ENCODE measurements around the gene LIFR.

LIFR gene

DNA sequence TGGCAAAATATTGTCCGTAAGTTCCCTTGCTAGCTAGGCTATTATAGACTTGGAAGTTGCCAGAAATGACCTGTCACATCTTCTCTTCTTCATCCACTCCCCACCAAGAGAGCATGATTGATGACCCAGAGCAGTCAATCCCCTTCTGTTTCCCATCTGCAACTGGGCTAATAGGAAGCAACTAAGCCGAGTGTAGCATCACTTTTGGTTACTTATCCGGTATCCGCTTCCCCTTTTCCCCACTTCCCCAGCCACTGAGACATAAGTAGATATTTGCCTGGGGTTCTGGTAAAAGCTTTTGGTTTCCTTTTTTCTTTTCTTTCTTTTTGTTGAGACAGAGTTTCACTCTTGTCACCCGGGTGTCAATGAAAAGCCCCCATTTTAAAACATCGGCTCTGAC lies 29.4 kb upstream of the LIFR start:
- H3K9me3 ChIP-seq (ENCODE audit: insufficient read depth, low read depth, low read length) = no peaks in the 10 kb centered on the region
- no peak overlapping the region for H4K8ac ChIP-seq (ENCODE audit: low read depth, low read length)
- H4K12ac ChIP-seq (ENCODE audit: low read depth, low read length) = no peak overlapping the region
- H4K91ac ChIP-seq (ENCODE audit: low read depth, low read length) = no peak overlapping the region
- H3K4ac ChIP-seq (ENCODE audit: low read depth, low read length) = no peak overlapping the region
- H2BK12ac ChIP-seq (ENCODE audit: low read length) = no peak overlapping the region
- no peak overlapping the region for H2BK120ac ChIP-seq (ENCODE audit: insufficient read depth, low read length, poor library complexity)
- no peak overlapping the region for H3K4me3 ChIP-seq (ENCODE audit: low read depth, low read length)
- no peak overlapping the region for H3K4me2 ChIP-seq (ENCODE audit: low read length)
- peaks cover 2% of the 10 kb centered on the region for H3K79me2 ChIP-seq (ENCODE audit: control insufficient read depth, insufficient read depth, low read length, poor library complexity)
- no peaks in the 10 kb centered on the region for H3K79me1 ChIP-seq (ENCODE audit: low read length)
- no peak overlapping the region for H3K27ac ChIP-seq (ENCODE audit: low read depth, low read length)
- H3K36me3 ChIP-seq (ENCODE audit: control insufficient read depth in 1 of 2, insufficient read depth in 2 of 2, low read length in 2 of 2) = no peaks in the 10 kb centered on the region
- H3K27me3 ChIP-seq (ENCODE audit: insufficient read depth, low read length) = no peaks in the 10 kb centered on the region
- no peak overlapping the region for H3K14ac ChIP-seq (ENCODE audit: low read length)
- no peak overlapping the region for H2AK5ac ChIP-seq (ENCODE audit: low read length)
- H3K18ac ChIP-seq (ENCODE audit: low read length) = no peak overlapping the region
- no peak overlapping the region for H3K23ac ChIP-seq (ENCODE audit: low read length)
- no peak overlapping the region for H3K9ac ChIP-seq (ENCODE audit: low read length)
- no peak overlapping the region for H2AFZ ChIP-seq (ENCODE audit: insufficient read depth, low read length, poor library complexity)
- no peak overlapping the region for H2BK5ac ChIP-seq (ENCODE audit: low read depth, low read length, poor library complexity)
- no peaks in the 10 kb centered on the region for H3K4me1 ChIP-seq (ENCODE audit: control insufficient read depth in 1 of 2, insufficient read depth in 2 of 2, low read length in 2 of 2)
- no peak for DNase-seq
- no CpG with 5 or more reads among the region's 6 CpGs for WGBS (ENCODE audit: extremely low coverage, insufficient coverage, insufficient read length)

- no peak overlapping the region for H4K91ac ChIP-seq (ENCODE audit: low read depth, low read length)
- no peak overlapping the region for H4K12ac ChIP-seq (ENCODE audit: low read depth, low read length)
- H2AFZ ChIP-seq (ENCODE audit: insufficient read depth, low read length, poor library complexity) = no peak overlapping the region
- no peak overlapping the region for H3K23ac ChIP-seq (ENCODE audit: low read length)
- no peaks in the 10 kb centered on the region for H3K36me3 ChIP-seq (ENCODE audit: control insufficient read depth in 1 of 2, insufficient read depth in 2 of 2, low read length in 2 of 2)
- no peak overlapping the region for H2BK120ac ChIP-seq (ENCODE audit: insufficient read depth, low read length, poor library complexity)
- H2AK5ac ChIP-seq (ENCODE audit: low read length) = no peak overlapping the region
- no peaks in the 10 kb centered on the region for H3K9me3 ChIP-seq (ENCODE audit: insufficient read depth, low read depth, low read length)
- H3K4ac ChIP-seq (ENCODE audit: low read depth, low read length) = no peak overlapping the region
- H3K79me1 ChIP-seq (ENCODE audit: low read length) = no peaks in the 10 kb centered on the region
- no peak overlapping the region for H4K8ac ChIP-seq (ENCODE audit: low read depth, low read length)
- H3K27ac ChIP-seq (ENCODE audit: low read depth, low read length) = no peak overlapping the region
- no peak overlapping the region for H2BK5ac ChIP-seq (ENCODE audit: low read depth, low read length, poor library complexity)
- H3K14ac ChIP-seq (ENCODE audit: low read length) = no peak overlapping the region
- no peak overlapping the region for H3K4me2 ChIP-seq (ENCODE audit: low read length)
- no peaks in the 10 kb centered on the region for H3K27me3 ChIP-seq (ENCODE audit: insufficient read depth, low read length)
- H2BK12ac ChIP-seq (ENCODE audit: low read length) = no peak overlapping the region
- H3K18ac ChIP-seq (ENCODE audit: low read length) = no peak overlapping the region
- H3K4me1 ChIP-seq (ENCODE audit: control insufficient read depth in 1 of 2, insufficient read depth in 2 of 2, low read length in 2 of 2) = no peaks in the 10 kb centered on the region
- no peak overlapping the region for H3K9ac ChIP-seq (ENCODE audit: low read length)
- peaks cover 2% of the 10 kb centered on the region for H3K79me2 ChIP-seq (ENCODE audit: control insufficient read depth, insufficient read depth, low read length, poor library complexity)
- no CpG with 5 or more reads among the region's 1 CpG for WGBS (ENCODE audit: extremely low coverage, insufficient coverage, insufficient read length)
- H3K4me3 ChIP-seq (ENCODE audit: low read depth, low read length) = no peak overlapping the region
- DNase-seq = no peak
These were observed 27.1 kb upstream of the LIFR start for GRCh38 chr5:38583500-38583899.

DNA sequence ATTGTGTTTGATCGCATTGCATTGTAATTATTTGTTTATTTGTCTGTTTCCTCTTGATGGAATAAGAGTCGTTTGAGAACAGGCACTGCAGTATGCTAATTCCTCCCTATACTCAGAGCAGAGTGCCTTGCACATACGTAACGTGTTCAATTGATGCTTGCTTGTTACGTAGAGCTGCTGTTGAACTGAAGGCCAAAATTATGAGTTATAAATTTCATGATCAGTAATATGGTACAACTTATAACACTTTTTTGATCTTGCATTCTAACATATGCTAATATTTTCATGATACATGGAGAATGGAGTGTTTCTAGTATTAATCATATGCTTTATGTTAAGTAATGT lies 26.5 kb upstream of the LIFR start:
- no peak for DNase-seq
- Histone ChIP-seq H3K4ac (ENCODE audit: low read depth, low read length) (no peak overlapping the region), H2BK120ac (ENCODE audit: insufficient read depth, low read length, poor library complexity) (no peak overlapping the region), H3K36me3 (ENCODE audit: control insufficient read depth in 1 of 2, insufficient read depth in 2 of 2, low read length in 2 of 2) (no peaks in the 10 kb centered on the region), H4K91ac (ENCODE audit: low read depth, low read length) (no peak overlapping the region), H2BK12ac (ENCODE audit: low read length) (no peak overlapping the region), H3K4me1 (ENCODE audit: control insufficient read depth in 1 of 2, insufficient read depth in 2 of 2, low read length in 2 of 2) (no peaks in the 10 kb centered on the region), H2AFZ (ENCODE audit: insufficient read depth, low read length, poor library complexity) (no peak overlapping the region), H3K79me1 (ENCODE audit: low read length) (no peaks in the 10 kb centered on the region), H2AK5ac (ENCODE audit: low read length) (no peak overlapping the region), H4K12ac (ENCODE audit: low read depth, low read length) (no peak overlapping the region), H2BK5ac (ENCODE audit: low read depth, low read length, poor library complexity) (no peak overlapping the region), H3K4me2 (ENCODE audit: low read length) (no peak overlapping the region), H3K14ac (ENCODE audit: low read length) (no peak overlapping the region), H3K23ac (ENCODE audit: low read length) (no peak overlapping the region), H4K8ac (ENCODE audit: low read depth, low read length) (no peak overlapping the region), H3K27me3 (ENCODE audit: insufficient read depth, low read length) (no peaks in the 10 kb centered on the region), H3K4me3 (ENCODE audit: low read depth, low read length) (no peak overlapping the region), H3K9me3 (ENCODE audit: insufficient read depth, low read depth, low read length) (no peaks in the 10 kb centered on the region), H3K9ac (ENCODE audit: low read length) (no peak overlapping the region), H3K18ac (ENCODE audit: low read length) (no peak overlapping the region), H3K27ac (ENCODE audit: low read depth, low read length) (no peak overlapping the region), H3K79me2 (ENCODE audit: control insufficient read depth, insufficient read depth, low read length, poor library complexity) (peaks cover 2% of the 10 kb centered on the region)
- no CpG with 5 or more reads among the region's 5 CpGs for WGBS (ENCODE audit: extremely low coverage, insufficient coverage, insufficient read length)

- Histone ChIP-seq H2AFZ (ENCODE audit: insufficient read depth, low read length, poor library complexity) (no peak overlapping the region), H2BK12ac (ENCODE audit: low read length) (no peak overlapping the region), H3K36me3 (ENCODE audit: control insufficient read depth in 1 of 2, insufficient read depth in 2 of 2, low read length in 2 of 2) (no peaks in the 10 kb centered on the region), H3K27ac (ENCODE audit: low read depth, low read length) (no peak overlapping the region), H3K9me3 (ENCODE audit: insufficient read depth, low read depth, low read length) (no peaks in the 10 kb centered on the region), H3K4me1 (ENCODE audit: control insufficient read depth in 1 of 2, insufficient read depth in 2 of 2, low read length in 2 of 2) (no peaks in the 10 kb centered on the region), H3K4me2 (ENCODE audit: low read length) (no peak overlapping the region), H2BK120ac (ENCODE audit: insufficient read depth, low read length, poor library complexity) (no peak overlapping the region), H2AK5ac (ENCODE audit: low read length) (no peak overlapping the region), H4K8ac (ENCODE audit: low read depth, low read length) (no peak overlapping the region), H3K9ac (ENCODE audit: low read length) (no peak overlapping the region), H3K14ac (ENCODE audit: low read length) (no peak overlapping the region), H2BK5ac (ENCODE audit: low read depth, low read length, poor library complexity) (no peak overlapping the region), H3K79me2 (ENCODE audit: control insufficient read depth, insufficient read depth, low read length, poor library complexity) (peaks cover 2% of the 10 kb centered on the region), H3K4ac (ENCODE audit: low read depth, low read length) (no peak overlapping the region), H3K4me3 (ENCODE audit: low read depth, low read length) (no peak overlapping the region), H3K23ac (ENCODE audit: low read length) (no peak overlapping the region), H4K12ac (ENCODE audit: low read depth, low read length) (no peak overlapping the region), H3K79me1 (ENCODE audit: low read length) (no peaks in the 10 kb centered on the region), H3K27me3 (ENCODE audit: insufficient read depth, low read length) (no peaks in the 10 kb centered on the region), H4K91ac (ENCODE audit: low read depth, low read length) (no peak overlapping the region), H3K18ac (ENCODE audit: low read length) (no peak overlapping the region)
- WGBS (ENCODE audit: extremely low coverage, insufficient coverage, insufficient read length) = no CpG with 5 or more reads among the region's 5 CpGs
- DNase-seq = no peak
These were observed 26.0 kb upstream of the LIFR start for GRCh38 chr5:38582293-38582974.
